Right cardiac atrium (tissue), 5 donors: Measurements from ENCODE around the gene TCF7L2. TPM values are rescaled to one million over a fixed set of nuclear protein-coding genes. Genes with fewer than 3 reads are reported as not detected.
A peak's percentile ranks its signal among the peaks of the same experiment; 100 is the strongest.

Experiments
- ATAC-seq, 2 donors: fragments of 200-7000 bp; cut with Tn5 transposase; one replicate each; pipeline versions ENCODE4 v1.8.0 to v1.9.1; 2020; ENCODE audit warnings: moderate library complexity in 2 of 2, mild to moderate bottlenecking in 1 of 2
- DNase-seq, 3 donors: peaks; one replicate each; pipeline ENCODE4 v3.0.0-alpha.2; 2020
- H3K27ac ChIP-seq: one replicate; pipeline ENCODE4 v1.5.1; 2013; ENCODE audit warnings: mild to moderate bottlenecking, low read length, control low read depth, moderate library complexity
- H3K27me3 ChIP-seq: one replicate; pipeline ENCODE4 v1.6.1; 2013; ENCODE audit not compliant: control insufficient read depth, insufficient read depth
- H3K4me1 ChIP-seq: one replicate; pipeline ENCODE4 v1.6.1; 2013; ENCODE audit warnings: low read length; ENCODE audit not compliant: control insufficient read depth, insufficient read depth
- H3K4me3 ChIP-seq: one replicate; pipeline ENCODE4 v1.5.1; 2013; ENCODE audit warnings: low read length, control low read depth
- H3K9me3 ChIP-seq: one replicate; pipeline ENCODE4 v1.6.1; 2013; ENCODE audit warnings: low read length; ENCODE audit not compliant: control insufficient read depth
- WGBS: extraction: QIAGEN DNeasy Blood & Tissue Kit; methylation state at CpG from one replicate; pipeline ENCODE4 v1.1.7; 2013; 5-methylcytosine and 5-hydroxymethylcytosine counted together
- intact Hi-C, 4 donors: fragments of 100-400 bp; cut with DNase I; formaldehyde crosslinking; loops; one replicate each; pipeline versions ENCODE4 v1.11.0 to v1.14.0; 2022 to 2023
- polyA plus RNA-seq: library from polyadenylated mRNA; stranded (reverse); fragments of 200-250 nt; gene quantifications from one replicate; pipeline ENCODE4 v1.2.3, GENCODE V29; 2013
- total RNA-seq, 4 donors: library from RNA; stranded (reverse); fragmentation: NEBNext Ultra II Directional; extraction: Animal tissue kit (Norgen Biotek cat#: 25700); gene quantifications; one replicate each; pipeline ENCODE4 v1.2.1, GENCODE V29; 2021
- donor health status: healthy with polysubstance abuse.
- donor health status: DM: no; HTN: yes; CAD: no.
- donor health status: DM: no; HTN: no; CAD: no.
- donor health status: DM: no; HTN: yes; CAD: no; lungs with severe emphysema.
- donor health status: DM: yes; HTN: yes; CAD: no.

TCF7L2 gene
- total and polyA plus RNA-seq, 5 donors: 9.2 to 18.7 (median 15.8) TPM

DNA sequence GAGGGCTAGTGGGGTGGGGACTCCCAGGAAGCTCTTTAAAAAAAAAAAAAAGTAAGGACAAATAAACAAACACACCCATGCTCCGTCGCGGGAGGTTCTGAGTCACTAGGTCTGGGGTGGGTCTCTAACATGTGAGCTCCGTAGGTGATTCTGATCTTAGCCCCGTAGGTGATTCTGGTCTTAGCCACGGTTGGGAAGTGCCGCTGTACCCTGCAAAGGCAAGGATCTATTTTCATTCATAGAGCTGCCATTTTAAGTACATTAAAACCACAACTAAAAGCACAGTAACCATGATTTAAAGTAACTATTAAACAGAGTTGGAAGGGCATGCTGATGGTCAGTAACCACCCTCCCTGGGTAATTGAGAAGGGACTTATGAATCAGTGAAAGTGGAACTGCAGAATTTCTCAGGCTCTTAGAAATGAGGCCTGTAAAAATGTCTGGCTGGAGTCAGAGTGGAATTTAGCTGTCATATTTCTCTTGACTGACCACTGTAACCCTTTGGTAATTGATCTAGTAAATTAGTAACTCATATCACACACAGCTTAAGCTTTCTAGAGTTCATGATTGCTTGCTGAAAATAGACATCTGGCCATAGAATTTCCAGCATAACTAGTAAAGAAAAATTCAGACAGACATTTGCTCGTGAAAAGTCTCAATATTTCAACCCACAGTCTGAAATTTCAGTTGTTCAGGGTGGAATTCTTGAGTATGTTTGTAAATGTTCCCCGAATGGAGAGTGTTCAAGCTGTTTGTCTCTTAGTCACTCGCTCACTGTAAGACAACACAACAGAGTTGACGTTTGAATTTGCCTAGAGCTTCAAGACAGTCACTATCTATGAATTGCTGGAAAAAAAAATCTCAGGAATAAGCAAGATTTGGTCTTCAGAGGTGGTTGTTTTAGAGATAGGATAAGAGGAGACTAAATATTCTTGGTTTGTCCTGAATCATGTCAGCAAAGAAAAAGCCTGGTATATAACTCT is 34.2 kb upstream of the TCF7L2 start:
- intact Hi-C loops: no loop called here
- peak in 1 of 2 donors; percentile 20 for ATAC-seq
- Histone ChIP-seq H3K27ac (no peak overlapping the region), H3K9me3 (no peaks in the 10 kb centered on the region), H3K4me3 (no peak overlapping the region), H3K4me1 (no peaks in the 10 kb centered on the region), H3K27me3 (no peaks in the 10 kb centered on the region)
- no peak for DNase-seq
- 82% methylated on average over 11 of the region's 11 CpGs for WGBS

DNA sequence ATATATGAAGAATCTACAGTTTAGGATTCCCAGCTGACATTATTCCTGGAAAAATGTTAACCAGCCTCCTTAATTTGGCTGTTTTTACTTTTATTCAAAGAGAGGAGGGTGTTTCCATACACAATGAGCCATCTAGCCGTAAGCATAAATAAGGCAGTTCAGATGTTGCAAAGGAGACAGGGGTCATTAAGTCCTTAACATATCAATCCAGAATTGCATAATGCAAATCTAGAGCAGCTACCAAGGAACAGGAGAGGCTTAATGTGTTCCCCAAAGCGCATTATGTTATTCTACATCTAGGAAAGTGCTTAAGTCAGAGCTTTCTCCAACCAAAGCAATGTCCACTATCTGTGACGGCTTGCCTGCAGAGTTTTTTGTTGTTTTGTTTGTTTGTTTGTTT is 32.4 kb upstream of the TCF7L2 start:
- Histone ChIP-seq H3K4me1 (no peaks in the 10 kb centered on the region), H3K9me3 (no peaks in the 10 kb centered on the region), H3K4me3 (no peak overlapping the region), H3K27me3 (no peaks in the 10 kb centered on the region), H3K27ac (no peak overlapping the region)
- DNase-seq (no peak), ATAC-seq (no peak)
- WGBS: 96% methylated on average over 3 of the region's 3 CpGs
- intact Hi-C loops: no loop called here

DNA sequence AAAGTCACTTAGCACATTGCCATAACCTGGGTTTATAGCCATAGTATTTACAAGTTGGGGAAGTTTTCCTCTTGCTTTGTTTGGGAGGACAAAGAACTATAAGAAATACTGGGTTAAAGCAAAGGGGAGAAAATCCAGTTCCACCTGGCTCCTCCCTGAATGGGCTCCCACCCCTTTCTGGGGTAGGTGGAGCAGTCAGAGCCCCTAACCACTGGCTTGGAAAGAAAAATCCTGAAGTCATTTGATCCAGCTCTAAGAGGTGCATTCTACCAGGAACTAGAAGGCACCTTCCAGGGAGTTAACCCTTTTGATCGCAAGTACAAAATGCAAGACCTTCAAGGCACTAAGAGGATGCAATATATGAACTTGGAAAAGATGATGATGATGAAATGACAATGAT is 31.3 kb upstream of the TCF7L2 start:
- no peaks in the 10 kb centered on the region for H3K27me3 ChIP-seq
- H3K4me1 ChIP-seq: no peaks in the 10 kb centered on the region
- DNase-seq (no peak), ATAC-seq (no peak)
- intact Hi-C loops: no loop called here
- 43% methylated on average over 1 of the region's 1 CpG for WGBS
- no peak overlapping the region for H3K4me3 ChIP-seq
- no peaks in the 10 kb centered on the region for H3K9me3 ChIP-seq
- no peak overlapping the region for H3K27ac ChIP-seq

DNA sequence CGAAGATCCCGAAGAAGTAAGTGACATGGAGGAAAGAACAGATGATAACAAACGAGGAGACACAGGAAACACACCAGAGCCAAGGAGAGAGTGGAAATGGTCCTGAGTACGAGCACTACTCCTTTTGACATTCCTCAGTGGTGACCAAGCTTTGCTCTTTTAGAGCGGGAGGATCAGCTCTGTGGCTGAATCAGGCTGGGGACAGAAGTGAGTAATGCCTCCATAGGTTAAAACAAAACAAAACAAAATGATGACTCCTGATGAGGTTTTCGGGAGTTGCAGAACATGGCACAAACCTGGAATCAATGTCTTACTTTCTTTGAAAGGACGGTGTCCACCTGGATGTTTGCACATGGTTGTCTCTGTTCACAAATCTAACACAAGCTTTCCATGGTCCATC is 30.3 kb upstream of the TCF7L2 start:
- DNase-seq: no peak
- 86% methylated on average over 7 of the region's 7 CpGs for WGBS
- H3K9me3 ChIP-seq: no peaks in the 10 kb centered on the region
- H3K27me3 ChIP-seq: no peaks in the 10 kb centered on the region
- no peak for ATAC-seq
- H3K27ac ChIP-seq: no peak overlapping the region
- H3K4me3 ChIP-seq: no peak overlapping the region
- intact Hi-C loops: no loop called here
- no peaks in the 10 kb centered on the region for H3K4me1 ChIP-seq

DNA sequence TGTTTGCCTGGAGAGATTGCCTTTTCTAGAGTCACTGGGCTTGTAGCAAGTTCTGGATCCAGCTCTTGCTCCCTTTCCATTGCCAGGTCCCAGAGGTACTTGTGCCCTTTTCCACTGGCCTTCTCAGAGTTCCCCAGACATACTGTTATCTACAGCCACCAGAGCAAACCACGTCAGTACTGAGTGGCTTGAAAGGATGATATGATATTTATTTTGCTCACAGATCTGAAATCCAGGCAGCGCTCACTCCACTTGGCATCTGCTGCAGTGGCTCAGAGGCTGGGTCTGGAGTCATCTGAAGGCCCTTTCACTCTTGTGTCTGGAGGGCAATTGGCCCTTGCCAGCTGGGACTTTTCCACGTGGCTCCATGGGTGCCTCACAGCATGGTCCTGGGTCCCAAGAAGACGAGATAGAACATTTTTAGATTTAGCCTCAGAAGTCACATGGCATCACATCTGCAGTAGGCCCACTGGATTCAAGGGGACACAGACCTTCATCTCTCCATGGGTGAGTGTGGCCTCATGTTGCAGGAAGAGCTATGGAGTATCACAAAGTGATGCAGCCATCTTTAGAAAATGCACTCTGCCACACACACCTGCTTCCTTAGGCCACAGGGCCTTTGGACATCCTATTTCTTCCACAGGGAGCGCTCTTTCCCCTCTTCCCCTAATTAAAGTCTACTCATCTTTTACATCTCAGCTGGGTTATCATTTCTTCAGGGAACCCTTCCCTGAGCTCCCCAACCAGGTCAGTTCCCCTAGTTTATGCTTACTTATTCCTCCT is 22.9 kb upstream of the TCF7L2 start:
- peak; percentile 73 to 82 (median 78) for DNase-seq
- peak; percentile 94 for ATAC-seq
- Histone ChIP-seq H3K4me1 (peaks cover 1% of the 10 kb centered on the region), H3K9me3 (no peaks in the 10 kb centered on the region), H3K27ac (no peak overlapping the region), H3K27me3 (no peaks in the 10 kb centered on the region), H3K4me3 (no peak overlapping the region)
- intact Hi-C loops: no loop called here
- 66% methylated on average over 5 of the region's 5 CpGs for WGBS

DNA sequence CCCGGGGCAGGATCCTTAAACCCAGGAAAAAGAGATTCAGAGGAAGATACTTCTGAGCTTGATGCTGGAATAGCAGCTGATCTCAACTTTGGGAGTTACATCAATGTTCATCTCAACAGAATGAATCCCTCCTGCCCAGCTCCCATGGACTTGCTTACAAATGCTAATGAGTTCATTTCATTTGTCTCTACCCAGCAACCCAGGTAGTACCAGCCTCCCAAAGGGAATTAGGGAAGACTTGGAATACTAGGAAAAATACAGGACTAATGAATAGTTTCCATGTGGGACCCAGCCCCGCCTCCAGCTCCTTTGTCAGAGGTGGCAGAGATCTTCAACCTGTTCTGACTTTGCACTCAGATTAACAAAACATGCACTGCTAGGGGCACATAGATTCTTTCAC is 22.1 kb upstream of the TCF7L2 start:
- Histone ChIP-seq H3K4me1 (peaks cover 1% of the 10 kb centered on the region), H3K27ac (no peak overlapping the region), H3K9me3 (no peaks in the 10 kb centered on the region), H3K4me3 (no peak overlapping the region), H3K27me3 (no peaks in the 10 kb centered on the region)
- WGBS: 76% methylated on average over 2 of the region's 2 CpGs
- ATAC-seq (no peak), DNase-seq (no peak)
- intact Hi-C loops: no loop called here

DNA sequence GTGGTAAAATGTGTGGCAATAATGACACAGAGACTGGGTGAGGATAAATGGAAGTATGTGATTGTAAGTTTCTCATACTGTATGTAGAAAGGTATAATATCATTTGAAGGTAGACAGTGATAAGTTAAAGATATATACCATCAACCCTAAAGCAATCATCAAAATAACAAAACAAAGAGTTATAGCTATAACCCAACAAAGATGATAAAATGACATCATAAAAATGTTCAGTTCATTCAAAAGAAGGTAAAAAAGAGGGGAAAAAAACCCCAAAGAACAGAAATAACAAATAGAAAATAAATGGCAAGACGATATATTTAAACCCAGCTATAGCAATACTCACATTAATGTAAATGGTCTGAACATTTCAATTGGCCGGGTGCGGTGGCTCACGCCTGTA is 17.4 kb upstream of the TCF7L2 start:
- WGBS: 98% methylated on average over 4 of the region's 4 CpGs
- H3K4me3 ChIP-seq: no peak overlapping the region
- ATAC-seq: no peak

DNA sequence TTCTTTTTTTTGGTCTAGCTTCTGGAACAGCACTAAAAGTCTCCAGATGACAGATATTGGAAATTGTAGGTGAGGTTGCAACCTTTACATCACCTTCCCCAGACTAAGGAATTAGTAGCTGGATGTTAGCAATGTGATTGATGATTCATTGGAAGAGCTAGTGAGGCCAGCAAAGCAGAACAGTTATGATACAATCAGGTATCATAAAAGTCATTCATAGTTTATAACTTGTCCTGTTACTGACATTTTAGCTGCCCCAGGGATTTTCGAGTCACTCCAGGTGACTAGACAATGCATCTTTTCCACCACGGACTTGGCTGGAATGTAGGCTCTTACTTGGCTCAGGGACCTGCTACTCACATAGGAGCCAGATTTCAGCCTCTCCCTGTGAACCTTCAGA is 15.9 kb upstream of the TCF7L2 start:
- no peaks in the 10 kb centered on the region for H3K4me1 ChIP-seq
- intact Hi-C loops: no loop called here
- ATAC-seq: no peak

More for the DNA sequence above, 17.4 kb upstream of the TCF7L2 start:
- H3K9me3 ChIP-seq: no peaks in the 10 kb centered on the region
- peaks cover 1% of the 10 kb centered on the region for H3K4me1 ChIP-seq
- DNase-seq: no peak
- intact Hi-C loops: no loop called here
- H3K27ac ChIP-seq: no peak overlapping the region
- H3K27me3 ChIP-seq: no peaks in the 10 kb centered on the region

DNA sequence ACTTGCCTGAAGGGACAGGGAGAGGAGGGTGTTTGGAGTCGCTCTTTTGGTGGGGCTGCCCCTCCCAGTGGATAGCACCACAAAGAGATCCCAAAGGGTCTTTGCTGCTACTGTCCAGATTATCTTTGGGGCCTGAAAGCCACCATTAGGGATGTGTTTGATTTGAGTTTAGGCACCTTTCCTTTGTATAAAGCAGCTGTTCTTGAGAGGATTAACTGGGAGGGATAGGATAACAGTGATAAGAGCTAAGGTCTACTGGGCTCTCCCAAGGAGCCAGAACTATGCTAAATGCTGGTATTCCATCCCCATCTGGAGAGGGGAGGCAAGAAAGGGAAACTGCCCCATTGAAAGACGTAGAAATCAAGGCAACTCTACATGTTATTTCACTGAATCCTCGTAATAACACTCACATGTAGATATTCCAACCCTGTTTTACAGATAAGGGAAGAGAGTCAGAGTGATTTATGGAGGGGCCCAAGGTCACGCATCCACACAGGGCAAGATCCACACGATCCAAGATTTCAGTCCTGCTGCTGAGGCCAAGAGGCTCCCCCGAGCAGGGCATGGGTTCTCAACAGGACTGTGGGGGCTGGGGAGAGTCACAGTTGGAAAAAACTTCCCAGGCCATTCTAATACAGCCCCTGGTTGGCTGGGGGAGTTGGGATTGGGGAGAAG is 11.1 kb upstream of the TCF7L2 start:
- DNase-seq (no peak), ATAC-seq (no peak)
- Histone ChIP-seq H3K27ac (no peak overlapping the region), H3K27me3 (no peaks in the 10 kb centered on the region), H3K4me3 (no peak overlapping the region), H3K4me1 (no peaks in the 10 kb centered on the region), H3K9me3 (no peaks in the 10 kb centered on the region)
- intact Hi-C loops: no loop called here
- WGBS: 79% methylated on average over 6 of the region's 6 CpGs

More for the DNA sequence above, 15.9 kb upstream of the TCF7L2 start:
- DNase-seq: no peak
- 71% methylated on average over 2 of the region's 2 CpGs for WGBS
- Histone ChIP-seq H3K27ac (no peak overlapping the region), H3K9me3 (no peaks in the 10 kb centered on the region), H3K27me3 (no peaks in the 10 kb centered on the region), H3K4me3 (no peak overlapping the region)

DNA sequence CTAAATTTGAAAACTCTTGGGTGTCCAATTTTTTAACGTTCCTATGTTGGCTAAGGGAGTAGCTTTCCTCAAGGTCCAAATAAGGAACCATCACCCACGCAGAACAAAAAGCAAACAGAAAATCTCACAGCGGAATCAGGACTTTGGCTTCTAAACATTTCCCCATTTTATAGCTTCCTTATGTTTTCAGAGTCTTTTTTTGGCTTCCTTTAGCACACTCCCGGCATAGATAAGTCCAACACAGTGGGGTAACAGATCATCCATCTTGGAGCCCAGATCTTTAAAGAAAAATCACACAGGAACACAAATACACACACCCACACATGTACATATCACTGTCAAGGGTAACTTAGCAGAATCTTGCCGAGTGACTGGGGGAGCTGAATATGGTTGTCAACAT is 4.2 kb upstream of the TCF7L2 start:
- 41% methylated on average over 5 of the region's 5 CpGs for WGBS
- H3K9me3 ChIP-seq: no peaks in the 10 kb centered on the region
- DNase-seq: no peak
- intact Hi-C loops: no loop called here
- no peak overlapping the region for H3K27ac ChIP-seq
- no peak overlapping the region for H3K4me3 ChIP-seq
- no peak for ATAC-seq
- H3K27me3 ChIP-seq: no peaks in the 10 kb centered on the region
- H3K4me1 ChIP-seq: peaks cover 4% of the 10 kb centered on the region

DNA sequence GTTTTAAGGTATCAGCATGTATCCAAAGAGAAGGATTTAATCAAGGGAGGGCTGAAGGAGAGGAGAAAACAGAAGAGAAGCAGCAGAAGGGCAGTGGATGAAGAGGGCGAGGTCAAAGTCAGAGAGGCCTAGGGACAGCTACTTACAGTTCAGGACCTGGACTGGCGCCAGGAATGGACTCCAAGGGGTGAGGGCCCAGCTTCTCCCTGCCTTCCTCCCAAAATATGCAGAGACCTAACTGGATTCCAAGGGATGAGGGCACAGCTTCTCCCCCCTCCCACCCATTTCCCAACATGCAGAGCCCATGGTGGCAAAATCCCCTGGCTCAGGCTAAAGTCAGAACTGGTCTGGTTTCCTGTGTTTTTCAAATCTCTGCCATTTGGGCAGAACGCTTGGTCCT is 3.4 kb upstream of the TCF7L2 start:
- Histone ChIP-seq H3K9me3 (no peaks in the 10 kb centered on the region), H3K27me3 (no peaks in the 10 kb centered on the region), H3K4me1 (peaks cover 4% of the 10 kb centered on the region), H3K27ac (no peak overlapping the region), H3K4me3 (no peak overlapping the region)
- 88% methylated on average over 3 of the region's 3 CpGs for WGBS
- DNase-seq: peak; percentile 30 to 72 (median 67)
- intact Hi-C loops: no loop called here
- no peak for ATAC-seq
